Breast epithelium (tissue), 3 donors: ENCODE results near the gene C14orf180.

Experiments
- POLR2A ChIP-seq: fragments of 450-650 bp; IDR thresholded peaks from one replicate; pipeline ENCODE4 v1.6.1; 2016; ENCODE audit warnings: antibody characterized with exemption, mild to moderate bottlenecking, moderate library complexity
- POLR2AphosphoS5 ChIP-seq, 3 donors: sonication (generic); formaldehyde crosslinking; IDR thresholded peaks; one replicate each; pipeline ENCODE4 v1.6.1; 2017; ENCODE audit warnings: antibody characterized with exemption in 3 of 3
- TF ChIP-seq, protein P1 (sequence below), 3 donors: fragments of 450-650 bp; IDR thresholded peaks; one replicate each; pipeline ENCODE4 v1.5.1; 2016 to 2017; ENCODE audit warnings: antibody characterized with exemption in 3 of 3, mild to moderate bottlenecking in 3 of 3, moderate library complexity in 3 of 3

DNA sequence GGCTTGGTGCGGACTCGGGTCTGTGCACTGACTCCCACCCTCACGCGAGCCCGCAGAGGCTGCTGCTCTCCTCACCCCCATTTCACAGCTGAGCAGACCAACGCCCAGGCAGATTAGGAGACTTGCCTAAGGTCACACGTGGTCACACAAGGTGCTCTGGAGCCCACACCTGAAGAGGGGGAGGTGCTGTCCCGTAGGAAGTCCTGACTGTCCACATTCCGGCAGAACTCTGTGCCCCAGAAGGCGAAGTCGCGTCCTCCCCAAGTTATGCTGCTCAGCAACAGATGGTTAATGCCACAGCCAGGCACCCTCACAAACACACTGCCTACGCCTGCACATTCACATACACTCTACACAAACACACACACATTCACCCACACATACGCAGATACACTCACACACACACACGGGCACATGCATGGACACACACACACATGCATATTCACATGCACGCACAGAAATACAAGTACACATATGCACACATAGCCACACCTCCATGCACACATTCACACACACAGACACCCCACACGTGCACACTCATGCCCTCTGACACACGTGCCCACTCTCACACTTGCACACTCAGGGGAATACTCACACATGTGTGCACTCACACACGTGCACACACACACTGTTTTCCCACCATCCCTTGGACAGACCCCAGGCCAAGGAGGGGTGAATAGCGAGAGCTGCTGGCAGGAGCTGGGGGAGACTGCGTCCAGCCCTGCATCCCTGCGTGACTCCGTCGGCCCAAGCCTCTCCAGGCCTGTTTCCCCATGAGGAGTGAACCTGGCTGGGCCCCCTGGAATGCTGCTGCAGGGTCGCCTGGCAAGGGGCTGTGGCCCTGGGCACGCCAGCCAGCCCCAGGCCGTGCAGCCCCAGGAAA lies 4.1 kb downstream of the C14orf180 start:
- TF ChIP-seq, protein P1, sequence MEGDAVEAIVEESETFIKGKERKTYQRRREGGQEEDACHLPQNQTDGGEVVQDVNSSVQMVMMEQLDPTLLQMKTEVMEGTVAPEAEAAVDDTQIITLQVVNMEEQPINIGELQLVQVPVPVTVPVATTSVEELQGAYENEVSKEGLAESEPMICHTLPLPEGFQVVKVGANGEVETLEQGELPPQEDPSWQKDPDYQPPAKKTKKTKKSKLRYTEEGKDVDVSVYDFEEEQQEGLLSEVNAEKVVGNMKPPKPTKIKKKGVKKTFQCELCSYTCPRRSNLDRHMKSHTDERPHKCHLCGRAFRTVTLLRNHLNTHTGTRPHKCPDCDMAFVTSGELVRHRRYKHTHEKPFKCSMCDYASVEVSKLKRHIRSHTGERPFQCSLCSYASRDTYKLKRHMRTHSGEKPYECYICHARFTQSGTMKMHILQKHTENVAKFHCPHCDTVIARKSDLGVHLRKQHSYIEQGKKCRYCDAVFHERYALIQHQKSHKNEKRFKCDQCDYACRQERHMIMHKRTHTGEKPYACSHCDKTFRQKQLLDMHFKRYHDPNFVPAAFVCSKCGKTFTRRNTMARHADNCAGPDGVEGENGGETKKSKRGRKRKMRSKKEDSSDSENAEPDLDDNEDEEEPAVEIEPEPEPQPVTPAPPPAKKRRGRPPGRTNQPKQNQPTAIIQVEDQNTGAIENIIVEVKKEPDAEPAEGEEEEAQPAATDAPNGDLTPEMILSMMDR (IDR thresholded peaks at IDR 0.05) = no peak
- TF ChIP-seq POLR2A = no peak
- no peak for TF ChIP-seq POLR2AphosphoS5 (IDR thresholded peaks at IDR 0.05)
